GM19351 (cell line): Measurements from ENCODE around the gene NRIP2.

Experiments used
- ATAC-seq: cut with Tn5 transposase; IDR thresholded peaks from one replicate; pipeline ENCODE4 v1.9.1; 2021; ENCODE audit warnings: mild to moderate bottlenecking, moderate library complexity; ENCODE audit not compliant: unreplicated experiment

NRIP2 gene

GRCh38 chr12:2811801-2812200 is 23.0 kb downstream of the NRIP2 start:
- no peak for ATAC-seq

DNA sequence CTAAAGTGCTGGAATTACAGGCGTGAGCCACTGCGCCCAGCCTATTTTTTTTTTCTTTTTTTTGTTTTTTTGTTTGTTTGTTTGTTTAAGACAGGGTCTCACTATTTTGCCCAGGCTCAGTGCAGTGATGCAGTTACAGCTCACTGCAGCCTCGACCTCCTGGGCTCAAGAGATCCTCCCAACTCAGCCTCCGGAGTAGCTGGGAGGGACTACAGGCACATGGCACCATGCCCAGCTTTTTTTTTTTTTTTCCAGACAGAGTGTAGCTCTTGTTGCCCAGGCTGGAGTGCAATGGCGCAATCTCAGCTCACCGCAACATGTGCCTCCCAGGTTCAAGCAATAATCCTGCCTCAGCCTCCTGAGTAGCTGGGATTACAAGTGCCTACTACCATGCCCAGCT is 28.1 kb downstream of the NRIP2 start:
- no peak for ATAC-seq

GRCh38 chr12:2805143-2805520 is 29.7 kb downstream of the NRIP2 start:
- no peak for ATAC-seq

GRCh38 chr12:2804393-2805142 is 30.3 kb downstream of the NRIP2 start:
- ATAC-seq: no peak

DNA sequence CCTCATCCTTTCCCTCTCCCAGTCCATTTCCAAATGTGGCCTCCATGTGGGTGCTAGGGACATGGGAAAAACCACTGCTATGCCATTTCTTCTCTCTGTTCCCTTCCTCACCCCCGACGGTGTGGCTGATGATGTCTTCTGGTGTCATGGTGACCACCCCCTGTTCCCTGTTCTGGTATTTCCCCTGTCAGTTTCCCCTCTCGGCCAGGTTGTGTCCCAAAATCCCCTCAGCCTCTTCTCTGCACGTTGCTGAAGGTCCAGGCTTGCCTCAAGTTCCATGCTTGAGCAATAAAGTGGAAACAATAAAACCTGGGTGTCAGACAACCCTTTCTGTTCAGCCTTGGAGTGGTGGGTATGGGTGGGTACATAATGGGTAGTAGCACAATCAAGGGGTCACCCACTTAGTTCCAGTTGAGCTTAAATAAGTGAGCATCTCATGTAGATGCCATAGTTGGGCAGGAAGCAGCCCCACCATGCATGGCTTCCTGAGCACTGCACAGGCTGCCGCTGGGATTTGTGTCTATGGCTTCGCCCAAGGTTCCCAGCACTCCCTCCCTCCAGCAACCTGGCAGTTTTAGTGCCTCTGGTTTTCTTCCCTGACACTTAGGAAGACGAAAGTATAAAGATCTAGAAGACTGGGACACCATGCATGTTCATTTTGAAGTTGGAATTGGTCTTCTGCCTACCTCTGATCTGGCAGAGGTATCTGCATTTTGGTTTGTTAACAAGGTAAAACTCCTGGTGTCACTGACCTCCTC is 31.0 kb downstream of the NRIP2 start:
- ATAC-seq: no peak

DNA sequence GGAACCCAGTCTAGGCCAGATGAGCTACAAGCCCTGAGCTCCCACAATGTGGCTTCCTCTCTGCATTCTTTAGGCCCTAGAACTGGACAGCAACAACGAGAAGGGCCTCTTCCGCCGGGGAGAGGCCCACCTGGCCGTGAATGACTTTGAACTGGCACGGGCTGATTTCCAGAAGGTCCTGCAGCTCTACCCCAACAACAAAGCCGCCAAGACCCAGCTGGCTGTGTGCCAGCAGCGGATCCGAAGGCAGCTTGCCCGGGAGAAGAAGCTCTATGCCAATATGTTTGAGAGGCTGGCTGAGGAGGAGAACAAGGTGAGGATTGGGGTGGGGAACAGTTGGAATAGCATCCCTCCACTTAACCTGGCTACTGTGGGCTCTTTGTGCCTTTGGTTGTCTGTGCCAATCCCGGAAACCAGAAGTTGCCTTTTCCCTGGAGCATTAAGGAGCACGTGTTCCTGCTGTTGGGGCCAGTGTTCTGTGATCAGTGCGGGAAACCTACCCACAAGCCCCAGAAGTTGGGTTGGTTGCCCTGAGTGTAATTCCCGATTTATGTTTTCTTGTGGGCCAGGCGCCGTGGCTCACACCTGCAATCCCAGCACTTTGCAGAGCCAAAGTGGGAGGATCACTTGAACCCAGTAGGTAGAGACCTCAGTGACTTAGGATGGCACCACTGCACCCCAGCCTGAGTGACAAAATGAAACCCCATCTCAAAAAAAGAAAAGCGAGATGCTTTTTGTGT is 33.6 kb downstream of the NRIP2 start:
- no peak for ATAC-seq

DNA sequence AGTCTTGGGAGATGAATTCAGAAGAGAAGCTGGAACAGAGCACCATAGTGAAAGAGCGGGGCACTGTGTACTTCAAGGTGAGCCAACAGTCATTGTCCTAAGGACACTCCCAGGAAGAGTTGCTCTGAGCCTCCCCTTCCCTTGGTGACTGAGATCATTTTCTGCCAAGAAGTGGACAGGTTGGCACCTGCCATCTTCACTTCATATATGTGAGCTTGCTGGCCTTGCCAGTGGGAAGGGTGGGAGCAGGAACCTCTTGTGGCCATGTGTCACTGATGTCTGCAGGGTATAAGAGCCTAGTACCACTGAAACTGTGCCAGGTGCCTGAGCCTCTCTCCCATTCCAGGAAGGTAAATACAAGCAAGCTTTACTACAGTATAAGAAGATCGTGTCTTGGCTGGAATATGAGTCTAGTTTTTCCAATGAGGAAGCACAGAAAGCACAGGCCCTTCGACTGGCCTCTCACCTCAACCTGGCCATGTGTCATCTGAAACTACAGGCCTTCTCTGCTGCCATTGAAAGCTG is 34.7 kb downstream of the NRIP2 start:
- no peak for ATAC-seq

- no peak for ATAC-seq
Measured at GRCh38 chr12:2797721-2798418, 37.0 kb downstream of the NRIP2 start.

DNA sequence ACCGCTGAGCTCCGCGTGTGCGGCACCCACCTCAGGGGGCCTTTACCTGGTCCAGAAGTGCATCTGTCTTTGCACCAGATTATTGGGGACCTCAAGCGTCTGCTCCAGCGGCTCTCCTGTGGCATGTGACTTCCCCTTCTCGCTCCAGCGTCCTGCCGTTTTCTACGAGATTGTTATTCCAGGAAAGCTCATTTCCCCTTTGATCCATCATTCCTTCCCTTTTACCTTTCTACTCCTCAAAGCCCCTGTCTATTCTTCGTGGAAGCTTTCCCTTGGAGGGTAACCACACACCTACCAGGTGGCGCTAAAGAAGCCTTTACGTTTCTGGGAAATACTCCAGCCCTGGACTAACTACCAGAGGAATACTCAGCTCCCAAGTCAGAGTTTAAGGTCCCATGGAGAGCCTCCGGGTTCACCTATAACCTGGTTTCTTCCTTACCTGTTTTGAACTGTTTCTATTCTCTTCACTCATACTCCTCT is 38.6 kb downstream of the NRIP2 start:
- ATAC-seq: peak; percentile 16

DNA sequence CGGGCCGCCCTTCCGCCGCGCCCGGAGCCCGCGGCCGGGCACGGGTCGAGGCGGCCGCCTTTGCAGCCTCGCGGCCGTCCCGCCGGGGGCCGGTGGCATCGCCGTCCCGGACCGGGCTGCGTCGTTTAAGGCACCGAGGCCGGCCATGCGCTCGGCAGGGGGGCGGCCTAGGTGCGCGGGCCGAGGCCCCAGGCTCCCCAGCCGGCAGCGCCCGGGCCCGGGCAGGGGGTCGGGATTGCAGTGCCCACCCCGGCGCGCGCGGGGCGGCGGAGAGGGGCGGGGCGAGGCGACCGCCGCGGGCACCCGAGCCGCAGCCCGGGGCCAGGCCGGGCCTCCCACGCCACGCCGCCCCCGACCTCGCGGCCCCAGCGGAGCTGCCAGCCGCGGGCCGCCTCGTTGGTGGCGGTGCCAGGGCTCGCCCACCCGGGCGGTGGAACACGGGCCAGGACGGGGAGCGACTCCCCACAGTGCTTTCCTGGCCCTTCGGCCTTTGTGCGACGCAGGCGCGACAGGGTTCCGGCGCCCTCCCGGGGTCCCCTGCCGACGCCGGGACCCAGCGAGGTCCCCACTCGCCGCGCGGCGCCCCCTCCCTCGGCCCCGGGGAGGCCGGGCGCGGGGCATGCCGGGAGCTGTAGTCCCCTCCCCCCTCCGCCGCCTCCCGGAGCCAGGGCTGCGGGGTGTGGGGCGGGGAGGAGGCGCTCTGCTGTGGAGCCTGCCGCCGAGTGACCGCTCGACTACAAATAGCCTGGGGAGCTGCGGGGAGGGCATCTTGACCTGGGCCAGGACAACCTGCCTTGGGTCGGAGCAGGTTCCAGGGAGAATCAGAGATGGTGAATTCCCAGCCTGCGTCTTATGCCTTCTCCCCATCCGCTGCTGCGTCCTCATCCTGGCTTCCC is 39.3 kb downstream of the NRIP2 start:
- peak; percentile 69 for ATAC-seq

DNA sequence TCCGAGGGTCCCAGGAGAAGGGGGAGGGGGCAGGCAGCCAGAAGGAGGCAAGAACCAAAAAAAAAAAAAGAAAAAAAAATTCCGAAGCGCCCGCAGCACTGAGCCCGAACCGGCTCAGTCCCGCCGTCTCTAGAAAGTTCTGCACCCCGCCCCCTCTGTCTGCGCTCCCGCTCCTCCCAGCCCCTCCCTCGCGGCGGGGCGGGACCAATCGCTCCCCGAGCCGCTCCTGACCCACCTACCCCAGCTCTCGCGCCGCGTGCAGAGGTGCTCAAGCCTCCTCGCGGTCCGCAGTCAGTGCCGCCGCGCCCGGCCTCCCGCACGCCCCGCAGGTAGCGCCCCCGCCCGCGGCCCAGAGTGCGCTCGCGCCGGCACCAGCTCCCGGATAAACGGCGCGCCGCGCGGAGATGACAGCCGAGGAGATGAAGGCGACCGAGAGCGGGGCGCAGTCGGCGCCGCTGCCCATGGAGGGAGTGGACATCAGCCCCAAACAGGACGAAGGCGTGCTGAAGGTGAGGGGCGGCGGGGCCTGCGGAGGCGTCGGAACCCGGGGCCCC is 40.0 kb downstream of the NRIP2 start, which contains the start of gene FKBP4:
FKBP4 (plus strand) TSS at position 235 of the 554 bp plus-strand sequence; CDS start at position 405, 170 bp downstream.
- peak; percentile 81 for ATAC-seq

- ATAC-seq: no peak
Measured at GRCh38 chr12:2794191-2794735, 40.6 kb downstream of the NRIP2 start.

DNA sequence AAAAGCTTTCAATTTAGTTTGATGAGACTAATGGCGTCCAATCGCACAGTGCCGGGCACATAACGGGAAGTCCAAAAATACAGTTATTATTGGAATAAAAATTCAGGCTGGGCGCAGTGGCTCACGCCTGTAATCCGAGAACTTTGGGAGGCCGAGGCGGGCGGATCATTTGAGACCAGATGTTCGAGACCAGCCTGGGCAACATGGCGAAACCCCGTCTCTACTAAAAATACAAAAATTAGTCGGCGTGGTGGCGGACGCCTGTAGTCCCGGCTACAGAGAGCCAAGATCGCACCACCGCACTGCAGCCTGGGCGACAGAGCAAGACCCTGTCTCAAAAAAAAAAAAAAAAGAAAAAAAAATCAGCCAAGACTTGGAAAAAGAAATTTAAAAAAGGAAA is 41.3 kb downstream of the NRIP2 start:
- ATAC-seq: no peak

GRCh38 chr12:2792671-2793500 is 41.9 kb downstream of the NRIP2 start:
- no peak for ATAC-seq

- no peak for ATAC-seq
Measured at GRCh38 chr12:2791089-2791488, 43.7 kb downstream of the NRIP2 start.

GRCh38 chr12:2785017-2785416 is 49.8 kb downstream of the NRIP2 start:
- no peak for ATAC-seq

DNA sequence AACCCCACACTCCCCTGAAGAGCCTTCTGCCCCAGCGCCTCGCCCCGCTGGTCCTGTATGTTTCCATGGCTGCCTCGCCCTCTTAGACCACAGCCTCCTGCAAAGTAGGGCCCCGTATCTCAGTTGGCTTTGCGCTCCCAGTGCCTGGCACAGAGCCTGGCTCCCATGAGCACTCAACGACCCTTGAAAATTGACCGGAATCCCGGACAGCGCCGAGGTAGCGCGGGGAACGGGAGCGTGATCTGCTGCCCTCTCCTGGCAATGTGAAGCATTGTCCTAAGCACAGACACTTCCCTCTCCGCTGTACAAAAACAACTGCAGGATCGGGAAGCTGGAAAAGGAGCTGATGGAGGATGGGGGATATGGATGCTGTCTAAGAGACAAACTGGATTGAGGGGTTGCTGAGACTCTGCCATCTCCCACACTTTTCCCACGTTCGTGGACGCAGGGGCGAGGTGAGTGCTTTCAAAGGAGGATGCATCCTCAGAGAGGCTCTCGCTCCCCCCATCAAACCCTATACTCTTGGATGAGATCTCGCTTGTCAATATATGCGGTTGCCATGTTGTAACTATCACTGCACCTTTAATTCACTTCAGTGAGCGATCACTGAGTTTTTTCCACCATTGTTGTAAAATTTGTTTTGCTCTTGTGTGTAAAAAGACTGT is 50.8 kb downstream of the NRIP2 start:
- ATAC-seq: no peak

DNA sequence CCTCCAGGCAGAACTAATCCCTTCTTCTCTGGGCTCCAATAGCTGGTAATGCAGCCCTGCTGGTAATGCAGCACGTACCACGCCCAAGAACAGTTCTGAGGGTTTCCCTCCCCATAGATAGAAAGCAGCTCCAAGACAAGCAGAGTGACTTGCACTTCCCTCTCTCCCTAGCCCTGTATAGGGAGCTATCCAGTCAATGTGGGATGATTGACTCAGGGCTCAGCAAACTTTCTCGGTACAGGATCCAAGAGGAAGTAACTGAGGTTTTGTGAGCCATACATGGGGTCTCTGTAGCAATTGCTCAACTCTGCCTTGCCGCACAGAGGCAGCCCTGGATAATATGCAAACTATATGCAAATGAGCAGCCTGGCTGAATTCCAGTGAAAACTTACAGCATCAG is 55.6 kb downstream of the NRIP2 start:
- ATAC-seq: no peak
